A673 (cell line): ENCODE measurements around the gene HEXIM1. TPM values are rescaled to one million over a fixed set of nuclear protein-coding genes. Genes with fewer than 3 reads are reported as not detected.
A peak's percentile ranks its signal among the peaks of the same experiment; 100 is the strongest.

Experiments
- BruUV-seq: library from RNA; stranded (reverse); fragments of 400-500 nt; replicated peaks from 2 replicates; lab custom pipeline; 2021; lab: Mats Ljungman, UMichigan
- CTCF ChIA-PET: fragments of 300-600 bp; sonication (Branson Sonifier 250); formaldehyde crosslinking; loops from one replicate; lab custom pipeline; 2022; ENCODE audit warnings: antibody characterized with exemption; lab: Charles Lee
- POLR2A ChIA-PET: fragments of 300-600 bp; sonication (Branson Sonifier 250); formaldehyde crosslinking; loops from one replicate; lab custom pipeline; 2022; ENCODE audit warnings: antibody characterized with exemption; ENCODE audit not compliant: low non-redundant PET; lab: Charles Lee
- DNase-seq: peaks from one replicate; pipeline ENCODE4 v3.0.0-alpha.2; 2015; ENCODE audit warnings: low spot score
- H3K27ac ChIP-seq: fragments of 200-600 bp; sonication (generic); 2 replicates; pipeline ENCODE4 v1.5.1; 2016; ENCODE audit warnings: mixed run types, low read depth, mild to moderate bottlenecking, mixed read lengths, antibody characterized with exemption, low read length; ENCODE audit not compliant: poor library complexity, severe bottlenecking
- H3K27me3 ChIP-seq: fragments of 200-600 bp; sonication (generic); replicated peaks from 2 replicates; pipeline ENCODE4 v1.6.1; 2017; ENCODE audit warnings: mixed run types, low read depth, mild to moderate bottlenecking, mixed read lengths, antibody characterized with exemption, low read length; ENCODE audit not compliant: insufficient read depth, poor library complexity
- H3K36me3 ChIP-seq: fragments of 200-600 bp; sonication (generic); 2 replicates; pipeline ENCODE4 v1.6.1; 2016; ENCODE audit warnings: mixed run types, mild to moderate bottlenecking, mixed read lengths, antibody characterized with exemption, low read length; ENCODE audit not compliant: insufficient read depth, poor library complexity, severe bottlenecking
- H3K4me1 ChIP-seq: fragments of 200-600 bp; sonication (generic); 2 replicates; pipeline ENCODE4 v1.6.1; 2017; ENCODE audit warnings: mixed run types, mild to moderate bottlenecking, mixed read lengths, antibody characterized with exemption, low read length; ENCODE audit not compliant: insufficient read depth, poor library complexity, severe bottlenecking
- H3K4me3 ChIP-seq: fragments of 200-600 bp; sonication (generic); 2 replicates; pipeline ENCODE4 v1.5.1; 2016; ENCODE audit warnings: low read depth, mixed run types, mild to moderate bottlenecking, mixed read lengths, low read length; ENCODE audit not compliant: poor library complexity, severe bottlenecking
- H3K9me3 ChIP-seq: fragments of 200-600 bp; sonication (generic); 2 replicates; pipeline ENCODE4 v1.6.1; 2016; ENCODE audit warnings: mixed run types, low read depth, mild to moderate bottlenecking, mixed read lengths, antibody characterized with exemption, low read length; ENCODE audit not compliant: poor library complexity, severe bottlenecking
- EZH2 ChIP-seq: fragments of 200-600 bp; sonication (generic); IDR thresholded peaks from 2 replicates; pipeline ENCODE4 v1.6.1; 2017; ENCODE audit warnings: borderline replicate concordance, low read depth, mild to moderate bottlenecking, mixed read lengths, antibody characterized with exemption, low read length; ENCODE audit not compliant: poor library complexity, severe bottlenecking
- intact Hi-C: fragments of 100-400 bp; cut with micrococcal nuclease; formaldehyde crosslinking; loops from one replicate; pipeline ENCODE4 v1.10.0; 2022; ENCODE audit not compliant: unreplicated experiment
- total RNA-seq: library from RNA; stranded (reverse); gene quantifications from 2 replicates; pipeline ENCODE4 v1.2.3, GENCODE V29; 2021
- TF ChIP-seq, protein P1 (sequence below): fragments of 300-800, 200-600 bp; sonication (generic); conservative IDR thresholded peaks from 2 replicates; pipeline ENCODE4 v1.5.1; 2017; ENCODE audit warnings: low read depth, mild to moderate bottlenecking, antibody characterized with exemption, low read length, moderate library complexity, mixed read lengths

HEXIM1 gene
- total RNA-seq, 1 experiment from 2014 or later: 21.2 TPM

DNA sequence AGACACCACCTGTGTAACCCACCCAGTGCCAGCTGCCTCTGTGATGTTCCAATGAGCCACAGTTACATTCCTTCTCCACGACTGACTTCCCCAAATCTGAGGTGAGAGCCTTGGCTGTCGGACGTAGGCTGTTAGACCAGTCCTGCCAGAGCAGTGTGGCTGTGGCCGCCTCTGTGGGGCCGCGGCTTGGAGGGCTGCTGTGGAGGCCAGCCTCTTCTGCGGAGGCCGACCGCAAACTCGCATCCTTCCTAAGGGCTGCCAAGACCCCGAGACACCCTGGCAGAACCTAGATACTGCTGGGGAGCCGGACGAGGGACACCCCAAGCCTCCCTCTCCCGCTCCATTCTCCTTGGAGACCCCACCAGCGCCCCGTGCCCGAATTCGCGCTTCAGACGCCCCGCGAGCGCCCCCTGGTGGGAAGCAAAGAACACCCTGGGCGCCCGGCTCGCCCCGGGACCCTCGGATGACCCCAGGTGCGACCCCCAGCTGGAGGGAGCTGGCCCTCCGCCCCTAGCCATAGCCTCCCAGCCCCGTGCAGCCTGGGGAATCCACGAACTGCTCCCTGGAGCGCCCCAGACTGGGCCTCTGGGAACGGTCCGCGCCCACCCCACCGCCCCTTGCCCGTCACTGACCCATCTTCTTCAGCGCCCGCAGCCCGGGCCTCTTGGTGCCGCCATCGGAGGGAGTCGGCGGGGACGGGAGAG lies 16.5 kb upstream of the HEXIM1 start:
- ChIA-PET POLR2A (no interaction called here), CTCF (no interaction called here)
- Histone ChIP-seq H3K27me3 (no peaks in the 10 kb centered on the region), H3K27ac (no peak overlapping the region), H3K9me3 (no peaks in the 10 kb centered on the region), H3K4me3 (peak overlapping the region; percentile 64), H3K4me1 (no peaks in the 10 kb centered on the region), H3K36me3 (no peaks in the 10 kb centered on the region)
- intact Hi-C loops: loop anchor here (5.0 to 10.0 kb wide), 2 partner anchors 253 to 354 kb away; no protein-coding TSS in a partner anchor
- peak; percentile 39 for DNase-seq
- TF ChIP-seq, protein P1, sequence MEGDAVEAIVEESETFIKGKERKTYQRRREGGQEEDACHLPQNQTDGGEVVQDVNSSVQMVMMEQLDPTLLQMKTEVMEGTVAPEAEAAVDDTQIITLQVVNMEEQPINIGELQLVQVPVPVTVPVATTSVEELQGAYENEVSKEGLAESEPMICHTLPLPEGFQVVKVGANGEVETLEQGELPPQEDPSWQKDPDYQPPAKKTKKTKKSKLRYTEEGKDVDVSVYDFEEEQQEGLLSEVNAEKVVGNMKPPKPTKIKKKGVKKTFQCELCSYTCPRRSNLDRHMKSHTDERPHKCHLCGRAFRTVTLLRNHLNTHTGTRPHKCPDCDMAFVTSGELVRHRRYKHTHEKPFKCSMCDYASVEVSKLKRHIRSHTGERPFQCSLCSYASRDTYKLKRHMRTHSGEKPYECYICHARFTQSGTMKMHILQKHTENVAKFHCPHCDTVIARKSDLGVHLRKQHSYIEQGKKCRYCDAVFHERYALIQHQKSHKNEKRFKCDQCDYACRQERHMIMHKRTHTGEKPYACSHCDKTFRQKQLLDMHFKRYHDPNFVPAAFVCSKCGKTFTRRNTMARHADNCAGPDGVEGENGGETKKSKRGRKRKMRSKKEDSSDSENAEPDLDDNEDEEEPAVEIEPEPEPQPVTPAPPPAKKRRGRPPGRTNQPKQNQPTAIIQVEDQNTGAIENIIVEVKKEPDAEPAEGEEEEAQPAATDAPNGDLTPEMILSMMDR: peak; percentile 67
- no peak for TF ChIP-seq EZH2
- no TSS peak for BruUV-seq

DNA sequence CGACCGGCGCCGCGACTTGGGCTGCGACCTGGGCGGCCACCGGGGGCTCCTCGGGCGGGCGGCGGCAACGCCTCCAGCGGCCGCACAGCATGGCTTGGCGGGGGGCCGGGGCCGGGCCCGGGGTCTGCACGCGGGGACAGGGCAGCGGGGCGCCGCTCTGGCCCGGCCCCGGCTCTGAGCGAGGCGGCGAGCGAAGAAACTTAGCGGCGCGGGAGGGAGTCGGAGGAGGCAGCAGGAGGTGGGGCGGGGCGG lies 16.0 kb upstream of the HEXIM1 start, which contains the start of gene PLCD3:
PLCD3 (minus strand) TSS at position 196 of the 252 bp plus-strand sequence; CDS start at position 91, 105 bp downstream.
- Histone ChIP-seq H3K4me1 (no peaks in the 10 kb centered on the region), H3K27ac (no peak within 1 kb of the TSS), H3K4me3 (peak within 1 kb of the TSS; percentile 64), H3K27me3 (no peaks in the 10 kb centered on the region), H3K36me3 (no peaks in the 10 kb centered on the region), H3K9me3 (no peaks in the 10 kb centered on the region)
- DNase-seq: peak; percentile 63
- ChIA-PET POLR2A (no interaction called here), CTCF (no interaction called here)
- BruUV-seq: no TSS peak
- TF ChIP-seq, protein P1: no peak
- TF ChIP-seq EZH2: no peak
- intact Hi-C loops: loop anchor here (5.0 to 10.0 kb wide), 2 partner anchors 253 to 355 kb away; no protein-coding TSS in a partner anchor

GRCh38 chr17:45132572-45133463 lies 15.5 kb upstream of the HEXIM1 start:
- ChIA-PET POLR2A (no interaction called here), CTCF (no interaction called here)
- no TSS peak for BruUV-seq
- DNase-seq: peak; percentile 50
- Histone ChIP-seq H3K9me3 (no peaks in the 10 kb centered on the region), H3K27ac (no peak overlapping the region), H3K4me3 (peak overlapping the region; percentile 64), H3K4me1 (no peaks in the 10 kb centered on the region), H3K27me3 (no peaks in the 10 kb centered on the region), H3K36me3 (no peaks in the 10 kb centered on the region)
- intact Hi-C loops: loop anchor here (5.0 to 10.0 kb wide), 2 partner anchors 252 to 356 kb away; no protein-coding TSS in a partner anchor
- TF ChIP-seq EZH2: no peak
- TF ChIP-seq, protein P1: peak; percentile 62
